22Rv1 (cell line): ENCODE results near the gene H6PD.

Experiments used
- CTCF ChIP-seq: fragments of 450-650 bp; IDR thresholded peaks from 2 replicates; pipeline ENCODE4 v1.5.1; 2017; ENCODE audit warnings: mild to moderate bottlenecking
- ZFX ChIP-seq: fragments of 450-650 bp; IDR thresholded peaks from 2 replicates; pipeline ENCODE4 v1.6.1; 2017; ENCODE audit warnings: antibody characterized with exemption, borderline replicate concordance

- TF ChIP-seq ZFX (no peak), CTCF (no peak)
Measured at GRCh38 chr1:9297831-9298230, 63.3 kb downstream of the H6PD start.
